AG10803 (cell line): Measurements from ENCODE around the gene RNH1.

Experiments used
- DNase-seq: peaks from one replicate; pipeline ENCODE4 v3.0.0; 2010; ENCODE audit warnings: low read depth
- H3K4me3 ChIP-seq: 2 replicates; pipeline ENCODE4 v1.5.1; 2011; ENCODE audit warnings: mild to moderate bottlenecking, low read length, control low read depth
- CTCF ChIP-seq: conservative IDR thresholded peaks from 2 replicates; pipeline ENCODE4 v1.5.1; 2011; ENCODE audit warnings: mild to moderate bottlenecking, low read length, control low read depth, inconsistent platforms

Gene RNH1

DNA sequence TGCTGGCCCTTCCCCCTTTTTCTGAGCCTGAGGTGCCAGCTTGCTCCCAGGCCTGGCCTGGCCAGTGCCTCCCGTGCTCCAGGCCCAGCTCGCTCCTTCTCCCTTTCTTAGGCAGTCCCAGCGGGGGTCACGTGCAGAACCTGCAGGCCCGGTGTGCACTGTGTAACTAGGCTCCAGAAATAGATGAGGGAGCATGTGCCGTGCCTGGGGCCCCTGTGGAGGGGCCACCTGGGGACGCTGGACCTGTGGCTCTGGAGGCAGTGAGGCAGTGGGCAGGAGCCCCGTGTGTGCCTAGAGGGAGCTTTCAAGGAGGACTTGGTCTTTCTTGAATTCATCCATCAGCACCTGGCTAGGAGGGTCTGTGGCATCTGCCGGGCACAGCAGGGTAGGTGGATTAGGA lies 45.4 kb downstream of the RNH1 start:
- no peak overlapping the region for H3K4me3 ChIP-seq
- TF ChIP-seq CTCF, result no peak
- DNase-seq, result no peak

DNA sequence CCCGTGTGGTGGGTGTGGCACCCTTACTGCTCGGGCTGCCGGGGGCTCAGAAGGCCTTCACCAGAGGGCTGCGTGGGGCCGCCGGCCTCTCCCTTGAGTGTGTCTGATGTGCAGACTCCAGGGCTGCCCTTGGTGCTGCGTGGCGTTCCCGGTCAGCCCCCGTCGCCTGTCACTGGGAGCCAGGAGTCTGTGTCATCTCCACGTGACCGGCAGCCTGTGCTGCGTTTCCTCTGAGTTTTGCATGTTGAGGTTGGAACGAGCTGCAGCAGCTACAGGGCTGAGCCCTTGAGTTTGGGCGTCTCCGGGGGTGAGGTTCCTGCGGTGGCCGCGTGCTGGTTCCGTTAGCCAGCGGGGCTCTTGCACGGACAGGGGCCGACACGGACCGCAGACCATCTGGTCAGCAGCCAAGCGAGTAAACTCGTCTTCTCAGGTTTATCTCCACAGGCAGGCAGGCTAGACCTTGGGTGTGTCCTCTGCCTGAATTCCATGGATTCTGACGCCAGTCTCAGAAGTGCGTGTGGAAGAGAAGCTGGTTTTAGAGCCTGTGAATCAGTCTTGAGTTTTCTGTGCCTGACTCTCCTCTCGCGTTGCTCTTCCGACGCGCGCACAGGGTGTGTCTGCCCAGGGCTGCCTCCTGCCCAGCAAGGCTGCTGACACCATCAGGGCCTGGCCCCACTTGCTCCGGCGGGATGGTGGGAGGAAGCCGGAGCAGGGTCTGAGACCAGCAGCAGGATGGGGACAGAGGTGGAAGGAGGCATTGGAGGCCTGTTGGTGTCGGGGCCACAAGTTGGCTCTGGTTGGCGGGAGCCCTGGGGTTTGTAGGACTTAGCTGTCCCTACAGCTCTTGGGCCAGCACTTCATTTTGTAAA lies 46.5 kb downstream of the RNH1 start:
- TF ChIP-seq CTCF, result no peak
- H3K4me3 ChIP-seq, result no peak overlapping the region
- no peak for DNase-seq

DNA sequence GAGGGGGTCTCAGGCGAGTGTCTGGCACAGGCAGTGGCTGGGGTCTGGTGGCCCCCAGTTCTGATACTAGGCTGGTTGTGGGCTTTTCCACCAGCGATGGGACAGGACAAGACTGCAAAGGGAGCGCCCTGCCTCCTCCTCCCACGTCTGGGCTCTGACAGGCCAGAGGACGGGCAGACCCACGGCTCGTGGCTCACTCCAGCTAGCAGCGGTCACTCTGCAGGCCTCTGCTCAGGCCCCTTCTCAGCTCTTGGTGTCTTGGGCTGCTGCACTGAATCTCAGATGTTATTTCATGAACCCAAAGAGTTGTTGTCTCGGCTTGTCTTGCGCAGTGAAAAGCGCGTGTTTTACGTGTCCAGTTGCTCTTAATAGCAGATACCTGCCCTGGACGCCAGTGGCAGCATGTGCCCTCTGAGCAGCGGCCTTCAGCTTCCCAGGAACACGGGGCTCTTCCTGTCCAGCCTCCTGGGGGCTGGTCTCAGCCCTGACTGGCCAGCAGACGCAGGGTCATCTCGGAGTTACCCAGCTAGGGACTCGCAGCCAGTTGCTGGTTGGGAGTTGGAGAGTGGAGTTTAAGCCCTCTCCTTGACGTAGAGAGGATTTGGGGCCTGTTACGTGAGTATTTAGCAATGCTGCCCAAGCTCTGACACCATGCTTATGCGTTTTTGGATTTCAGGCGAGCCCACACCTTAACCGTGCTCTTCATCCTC lies 47.4 kb downstream of the RNH1 start:
- no peak for DNase-seq
- no peak overlapping the region for H3K4me3 ChIP-seq
- no peak for TF ChIP-seq CTCF

GRCh38 chr11:457111-457760 lies 49.8 kb downstream of the RNH1 start:
- no peak for TF ChIP-seq CTCF
- no peak overlapping the region for H3K4me3 ChIP-seq
- DNase-seq, result no peak

DNA sequence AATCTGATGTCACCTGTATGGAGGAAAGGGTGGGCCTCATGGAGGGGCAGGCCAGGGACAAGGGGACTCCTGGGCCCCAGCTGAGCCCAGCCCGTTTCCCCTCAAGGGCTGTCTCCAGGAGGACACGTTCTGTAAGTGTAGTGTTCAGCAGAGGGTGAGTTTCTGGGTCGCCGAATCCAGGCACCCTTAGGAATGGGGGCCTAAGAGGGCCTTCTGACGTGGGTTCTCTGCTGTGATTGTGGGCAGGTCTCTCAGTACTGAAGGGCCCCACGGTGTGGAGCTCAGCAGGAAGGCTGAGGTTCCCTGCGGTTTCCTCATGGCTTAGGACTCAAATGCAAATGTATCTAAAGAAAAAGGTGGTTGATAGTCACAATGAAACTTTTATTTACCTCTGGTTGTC lies 50.5 kb downstream of the RNH1 start:
- TF ChIP-seq CTCF, result no peak
- DNase-seq, result no peak
- H3K4me3 ChIP-seq, result no peak overlapping the region

- TF ChIP-seq CTCF, result no peak
- no peak overlapping the region for H3K4me3 ChIP-seq
- no peak for DNase-seq
Measured at GRCh38 chr11:455566-456147, 51.4 kb downstream of the RNH1 start.
